Parathyroid adenoma (tissue), 2 donors: ENCODE data around the gene HIRIP3.

Source experiments
- H2AFZ ChIP-seq: fragments of 300-600 bp; sonication (generic); one replicate; pipeline ENCODE4 v1.7.0; 2017; ENCODE audit warnings: antibody characterized with exemption, mild to moderate bottlenecking
- H3K27ac ChIP-seq: fragments of 300-600 bp; sonication (generic); one replicate; pipeline ENCODE4 v1.7.0; 2017
- H3K27me3 ChIP-seq: fragments of 300-600 bp; sonication (generic); one replicate; pipeline ENCODE4 v1.7.0; 2017; ENCODE audit warnings: low read length; ENCODE audit not compliant: control insufficient read depth, insufficient read depth
- H3K36me3 ChIP-seq: fragments of 300-600 bp; sonication (generic); one replicate; pipeline ENCODE4 v1.7.0; 2017; ENCODE audit warnings: low read length; ENCODE audit not compliant: control insufficient read depth, insufficient read depth
- H3K4me1 ChIP-seq: fragments of 300-600 bp; sonication (generic); one replicate; pipeline ENCODE4 v1.7.0; 2017; ENCODE audit warnings: control low read depth
- H3K4me2 ChIP-seq: fragments of 300-600 bp; sonication (generic); one replicate; pipeline ENCODE4 v1.7.0; 2017; ENCODE audit warnings: low read length
- H3K4me3 ChIP-seq: fragments of 300-600 bp; sonication (generic); one replicate; pipeline ENCODE4 v1.7.0; 2017; ENCODE audit warnings: low read depth, low read length
- H3K79me2 ChIP-seq: fragments of 300-600 bp; sonication (generic); one replicate; pipeline ENCODE4 v1.7.0; 2017; ENCODE audit warnings: control low read depth
- H3K9ac ChIP-seq: fragments of 300-600 bp; sonication (generic); one replicate; pipeline ENCODE4 v1.7.0; 2017; ENCODE audit warnings: mild to moderate bottlenecking
- H3K9me3 ChIP-seq: fragments of 300-600 bp; sonication (generic); one replicate; pipeline ENCODE4 v1.7.0; 2017; ENCODE audit warnings: low read length; ENCODE audit not compliant: control insufficient read depth
- CTCF ChIP-seq: fragments of 300-600 bp; sonication (generic); IDR thresholded peaks from one replicate; pipeline ENCODE4 v1.7.0; 2017; ENCODE audit warnings: antibody characterized with exemption, mild to moderate bottlenecking
- donor health status: primary hyperparathyroidism.

HIRIP3 gene

GRCh38 chr16:29987371-29988085 lies 7.9 kb downstream of the HIRIP3 start:
- H3K9ac ChIP-seq: no peak overlapping the region
- no peaks in the 10 kb centered on the region for H3K79me2 ChIP-seq
- no peaks in the 10 kb centered on the region for H3K9me3 ChIP-seq
- H3K27ac ChIP-seq: no peak overlapping the region
- no peaks in the 10 kb centered on the region for H3K36me3 ChIP-seq
- no peak overlapping the region for H3K4me2 ChIP-seq
- no peak overlapping the region for H3K4me3 ChIP-seq
- H3K27me3 ChIP-seq: no peaks in the 10 kb centered on the region
- H2AFZ ChIP-seq: no peak overlapping the region
- TF ChIP-seq CTCF: no peak
- H3K4me1 ChIP-seq: no peaks in the 10 kb centered on the region

GRCh38 chr16:29986931-29987330 lies 8.5 kb downstream of the HIRIP3 start:
- Histone ChIP-seq H3K27ac (no peak overlapping the region), H3K36me3 (no peaks in the 10 kb centered on the region), H3K79me2 (no peaks in the 10 kb centered on the region), H2AFZ (no peak overlapping the region), H3K9ac (no peak overlapping the region), H3K27me3 (no peaks in the 10 kb centered on the region), H3K4me2 (no peak overlapping the region), H3K4me1 (no peaks in the 10 kb centered on the region), H3K4me3 (no peak overlapping the region), H3K9me3 (no peaks in the 10 kb centered on the region)
- no peak for TF ChIP-seq CTCF

- H3K4me2 ChIP-seq: no peak overlapping the region
- no peaks in the 10 kb centered on the region for H3K9me3 ChIP-seq
- no peaks in the 10 kb centered on the region for H3K27me3 ChIP-seq
- H3K4me3 ChIP-seq: no peak overlapping the region
- no peaks in the 10 kb centered on the region for H3K36me3 ChIP-seq
- no peak overlapping the region for H3K9ac ChIP-seq
- no peak overlapping the region for H2AFZ ChIP-seq
- no peaks in the 10 kb centered on the region for H3K79me2 ChIP-seq
- H3K4me1 ChIP-seq: no peaks in the 10 kb centered on the region
- no peak for TF ChIP-seq CTCF
- H3K27ac ChIP-seq: no peak overlapping the region
Measured at GRCh38 chr16:29986231-29986630, 9.2 kb downstream of the HIRIP3 start.

- Histone ChIP-seq H3K9ac (no peak overlapping the region), H2AFZ (no peak overlapping the region), H3K4me2 (no peak overlapping the region), H3K79me2 (no peaks in the 10 kb centered on the region), H3K27ac (no peak overlapping the region), H3K36me3 (no peaks in the 10 kb centered on the region), H3K9me3 (no peaks in the 10 kb centered on the region), H3K4me1 (no peaks in the 10 kb centered on the region), H3K4me3 (no peak overlapping the region), H3K27me3 (no peaks in the 10 kb centered on the region)
- TF ChIP-seq CTCF: no peak
Measured at GRCh38 chr16:29985271-29985811, 10.1 kb downstream of the HIRIP3 start.

- Histone ChIP-seq H3K9me3 (no peaks in the 10 kb centered on the region), H3K27me3 (no peaks in the 10 kb centered on the region), H2AFZ (no peak overlapping the region), H3K27ac (no peak overlapping the region), H3K9ac (no peak overlapping the region), H3K4me3 (no peak overlapping the region), H3K4me2 (no peak overlapping the region), H3K36me3 (no peaks in the 10 kb centered on the region), H3K79me2 (no peaks in the 10 kb centered on the region), H3K4me1 (no peaks in the 10 kb centered on the region)
- TF ChIP-seq CTCF: no peak
Measured at GRCh38 chr16:29984764-29985147, 10.7 kb downstream of the HIRIP3 start.
